Spleen (tissue), 7 donors: ENCODE measurements around the gene LIMS3.
"Not testable (repeated sequence)": the region's sequence is repeated elsewhere in the genome, so short reads cannot be mapped to it uniquely, and the experiment has no call there.

Source experiments
- POLR2A ChIP-seq, 3 donors: fragments of 450-650 bp; IDR thresholded peaks; one replicate each; pipeline ENCODE4 v1.5.1; 2017; ENCODE audit warnings: antibody characterized with exemption in 3 of 3, mild to moderate bottlenecking in 1 of 3
- POLR2AphosphoS5 ChIP-seq, 3 donors: sonication (generic); formaldehyde crosslinking; IDR thresholded peaks; one replicate each; pipeline ENCODE4 v1.5.1; 2017; ENCODE audit warnings: antibody characterized with exemption in 3 of 3
- TF ChIP-seq, protein P1 (sequence below), 11 experiments: fragments of 200-600 bp in 7 of 11; fragments of 450-650 bp in 4 of 11; sonication (generic) in 4 of 11; IDR thresholded peaks in 8 of 11; conservative IDR thresholded peaks in 3 of 11; 1 replicate in 7 of 11; 2 replicates in 4 of 11; pipeline versions ENCODE4 v1.4.0 to v1.8.0; 2016 to 2021; ENCODE audit warnings: antibody characterized with exemption in 11 of 11, inconsistent platforms in 4 of 11, mild to moderate bottlenecking in 1 of 11
- donor health status: DM: no; HTN: no; CAD: no; lungs with moderate emphysema.
- donor health status: DM: no; HTN: no; CAD: no.
- donor health status: DM: no; HTN: no; CAD: no.

DNA sequence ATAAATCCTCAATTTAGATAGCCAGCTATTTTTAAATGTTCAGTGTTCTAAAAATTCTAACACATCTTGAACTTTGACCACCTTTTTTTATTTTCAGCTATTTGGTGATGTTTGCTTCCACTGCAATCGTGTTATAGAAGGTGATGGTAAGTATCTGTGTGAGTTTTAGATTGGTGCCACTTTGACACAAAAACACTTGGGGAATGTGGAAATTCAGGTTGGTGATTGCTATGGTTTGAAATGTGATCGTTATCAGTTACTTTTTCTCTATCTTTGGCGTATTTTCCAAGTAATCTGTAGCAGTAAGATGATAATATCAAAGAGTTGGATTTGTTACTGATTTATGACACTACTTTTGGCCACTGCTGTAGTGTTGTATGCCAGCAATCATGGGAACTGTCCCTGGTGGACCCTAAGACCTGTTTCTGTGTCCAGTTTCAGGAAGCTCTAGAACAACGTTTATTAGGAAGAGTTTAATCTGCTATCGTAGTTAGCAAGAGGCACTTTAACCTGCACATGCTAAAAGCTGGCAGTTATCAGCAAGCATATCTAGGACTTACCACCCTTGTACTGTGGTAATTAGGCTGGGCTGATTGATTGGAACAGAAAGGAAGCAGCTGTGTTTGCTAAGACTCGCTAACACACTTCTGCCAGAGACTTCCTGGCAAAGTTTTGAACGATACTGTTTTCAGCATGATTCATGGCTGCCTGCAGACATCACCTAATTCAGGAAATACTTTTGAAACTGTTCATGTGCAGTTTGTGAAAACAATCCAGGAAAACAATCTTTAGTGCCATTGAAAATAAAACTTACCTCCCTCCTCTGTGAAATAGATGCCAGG is 23.3 kb downstream of the LIMS3 start:
- TF ChIP-seq, protein P1, sequence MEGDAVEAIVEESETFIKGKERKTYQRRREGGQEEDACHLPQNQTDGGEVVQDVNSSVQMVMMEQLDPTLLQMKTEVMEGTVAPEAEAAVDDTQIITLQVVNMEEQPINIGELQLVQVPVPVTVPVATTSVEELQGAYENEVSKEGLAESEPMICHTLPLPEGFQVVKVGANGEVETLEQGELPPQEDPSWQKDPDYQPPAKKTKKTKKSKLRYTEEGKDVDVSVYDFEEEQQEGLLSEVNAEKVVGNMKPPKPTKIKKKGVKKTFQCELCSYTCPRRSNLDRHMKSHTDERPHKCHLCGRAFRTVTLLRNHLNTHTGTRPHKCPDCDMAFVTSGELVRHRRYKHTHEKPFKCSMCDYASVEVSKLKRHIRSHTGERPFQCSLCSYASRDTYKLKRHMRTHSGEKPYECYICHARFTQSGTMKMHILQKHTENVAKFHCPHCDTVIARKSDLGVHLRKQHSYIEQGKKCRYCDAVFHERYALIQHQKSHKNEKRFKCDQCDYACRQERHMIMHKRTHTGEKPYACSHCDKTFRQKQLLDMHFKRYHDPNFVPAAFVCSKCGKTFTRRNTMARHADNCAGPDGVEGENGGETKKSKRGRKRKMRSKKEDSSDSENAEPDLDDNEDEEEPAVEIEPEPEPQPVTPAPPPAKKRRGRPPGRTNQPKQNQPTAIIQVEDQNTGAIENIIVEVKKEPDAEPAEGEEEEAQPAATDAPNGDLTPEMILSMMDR (IDR thresholded peaks at IDR 0.05 in 8 of 11, conservative IDR thresholded peaks at IDR 0.05 in 3 of 11) = not testable (repeated sequence)
- not testable (repeated sequence) for TF ChIP-seq POLR2AphosphoS5, POLR2A (IDR thresholded peaks at IDR 0.05)
